B cell (primary cell): ENCODE measurements around the gene DMRT1. TPM values are rescaled to one million over a fixed set of nuclear protein-coding genes. Genes with fewer than 3 reads are reported as not detected.

ENCODE experiments used
- ATAC-seq: fragments of 200-7000 bp; cut with Tn5 transposase; one replicate; pipeline ENCODE4 v1.10.0; 2021; ENCODE audit warnings: low read depth, mild to moderate bottlenecking, moderate number of reproducible peaks, moderate library complexity
- CTCF ChIA-PET: fragments of 350-600 bp; sonication (Branson Sonifier 250); formaldehyde crosslinking; loops from one replicate; lab custom pipeline; 2021; ENCODE audit warnings: antibody characterized with exemption, inconsistent platforms; lab: Charles Lee
- POLR2A ChIA-PET: fragments of 350-600 bp; sonication (Branson Sonifier 250); formaldehyde crosslinking; loops from one replicate; lab custom pipeline; 2021; ENCODE audit warnings: antibody characterized with exemption; lab: Charles Lee
- DNase-seq: peaks from one replicate; pipeline ENCODE4 v3.0.0; 2013
- H2AFZ ChIP-seq: 2 replicates; pipeline ENCODE4 v1.6.1; 2012; ENCODE audit warnings: mild to moderate bottlenecking, low read depth, low read length; ENCODE audit not compliant: insufficient read depth, poor library complexity, severe bottlenecking
- H3K27ac ChIP-seq, 2 donors: 1 replicate in 1 of 2; 2 replicates in 1 of 2; pipeline ENCODE4 v1.5.1; 2012 to 2013; ENCODE audit warnings: low read length in 2 of 2, mild to moderate bottlenecking in 2 of 2, moderate library complexity in 1 of 2
- H3K27me3 ChIP-seq, 4 experiments: fragments of 200-600 bp in 1 of 4; sonication (generic) in 1 of 4; replicated peaks in 1 of 4; 1 replicate in 2 of 4; 2 replicates in 2 of 4; pipeline versions ENCODE4 v1.6.1 to v1.7.0; 2013 to 2016; ENCODE audit warnings: low read length in 3 of 4, mild to moderate bottlenecking in 2 of 4, mixed read lengths in 1 of 4, moderate library complexity in 1 of 4; ENCODE audit not compliant: insufficient read depth in 4 of 4, control insufficient read depth in 3 of 4; ENCODE audit errors: control extremely low read depth in 1 of 4
- H3K36me3 ChIP-seq, 2 experiments: replicated peaks in 1 of 2; 1 replicate in 1 of 2; 2 replicates in 1 of 2; pipeline versions ENCODE4 v1.6.1 to v1.7.1; 2013; ENCODE audit warnings: low read length in 1 of 2; ENCODE audit not compliant: insufficient read depth in 2 of 2, control insufficient read depth in 1 of 2; ENCODE audit errors: control extremely low read depth in 1 of 2, extremely low read depth in 1 of 2
- H3K4me1 ChIP-seq, 2 donors: fragments of 200-600 bp in 1 of 2; sonication (generic) in 1 of 2; 1 replicate in 1 of 2; 2 replicates in 1 of 2; pipeline versions ENCODE4 v1.5.1 to v1.6.1; 2013 to 2017; ENCODE audit warnings: low read length in 2 of 2; ENCODE audit not compliant: control insufficient read depth in 2 of 2, insufficient read depth in 2 of 2
- H3K4me2 ChIP-seq: replicated peaks from 2 replicates; pipeline ENCODE3; 2012; ENCODE audit warnings: mild to moderate bottlenecking, low read depth, low read length; ENCODE audit not compliant: poor library complexity, severe bottlenecking
- H3K4me3 ChIP-seq, 5 experiments: fragments of 200-600 bp in 1 of 5; sonication (generic) in 1 of 5; 1 replicate in 3 of 5; 2 replicates in 2 of 5; pipeline versions ENCODE4 v1.5.1 to v1.7.0; 2011 to 2016; ENCODE audit warnings: low read length in 4 of 5, mild to moderate bottlenecking in 4 of 5, low read depth in 2 of 5, control low read depth in 1 of 5, moderate library complexity in 1 of 5; ENCODE audit not compliant: insufficient read depth in 1 of 5; ENCODE audit errors: control extremely low read depth in 1 of 5, extremely low read depth in 1 of 5
- H3K79me2 ChIP-seq: fragments of 200-600 bp; sonication (generic); one replicate; pipeline ENCODE4 v1.6.0; 2016; ENCODE audit warnings: low read length; ENCODE audit not compliant: control insufficient read depth, insufficient read depth
- H3K9ac ChIP-seq: fragments of 200-600 bp; sonication (generic); 2 replicates; pipeline ENCODE4 v1.6.1; 2017; ENCODE audit warnings: mild to moderate bottlenecking, low read length, moderate library complexity
- H3K9me3 ChIP-seq, 3 donors: one replicate each; pipeline versions ENCODE4 v1.6.1 to v1.7.1; 2013; ENCODE audit warnings: low read length in 2 of 3; ENCODE audit not compliant: control insufficient read depth in 2 of 3, insufficient read depth in 1 of 3; ENCODE audit errors: control extremely low read depth in 1 of 3
- H4K20me1 ChIP-seq: 2 replicates; pipeline ENCODE4 v1.6.0; 2012; ENCODE audit warnings: mild to moderate bottlenecking, low read length; ENCODE audit not compliant: insufficient read depth, control insufficient read depth, poor library complexity, severe bottlenecking
- H3K27ac Mint-ChIP-seq: one replicate; pipeline ENCODE4 v1.8.0; 2021; ENCODE audit warnings: mixed read lengths
- H3K27me3 Mint-ChIP-seq: one replicate; pipeline ENCODE4 v1.8.0; 2021; ENCODE audit warnings: mixed read lengths
- H3K4me1 Mint-ChIP-seq: one replicate; pipeline ENCODE4 v1.8.0; 2021; ENCODE audit warnings: mixed read lengths
- H3K4me3 Mint-ChIP-seq: one replicate; pipeline ENCODE4 v1.8.0; 2021; ENCODE audit warnings: mixed read lengths
- H3K9me3 Mint-ChIP-seq: one replicate; pipeline ENCODE4 v1.8.0; 2022; ENCODE audit warnings: mixed read lengths; ENCODE audit not compliant: insufficient read depth
- EZH2 ChIP-seq: IDR thresholded peaks from 2 replicates; pipeline ENCODE4 v1.6.1; 2012; ENCODE audit warnings: borderline replicate concordance, low read depth, mild to moderate bottlenecking, moderate library complexity, low read length; ENCODE audit not compliant: insufficient read depth, poor library complexity, severe bottlenecking
- WGBS: methylation state at CpG from one replicate; pipeline ENCODE4 v1.1.5; 2013; ENCODE audit warnings: missing lambda C conversion rate; ENCODE audit not compliant: insufficient coverage; 5-methylcytosine and 5-hydroxymethylcytosine counted together
- intact Hi-C: fragments of 100-400 bp; cut with micrococcal nuclease; formaldehyde crosslinking; loops from one replicate; pipeline ENCODE4 v1.10.0; 2022
- polyA plus RNA-seq: library from polyadenylated mRNA; depleted of rRNA; stranded (reverse); fragments of >200 nt; gene quantifications from 2 replicates; pipeline ENCODE4 v1.2.3, GENCODE V29; 2012
- total RNA-seq, 2 donors: library from RNA; stranded (reverse); fragments of 120-200 nt in 1 of 2; gene quantifications; 1 replicate in 1 of 2; 2 replicates in 1 of 2; pipeline versions ENCODE4 v1.2.3 to v1.2.4, GENCODE V29; 2013 to 2022
- TF ChIP-seq, protein P1 (sequence below): fragments of 200-600 bp; IDR thresholded peaks from one replicate; pipeline ENCODE4 v1.8.0; 2022; ENCODE audit warnings: antibody characterized with exemption, mild to moderate bottlenecking

Gene DMRT1
- total and polyA plus RNA-seq, 2 donors (not counting 1 experiment from before 2014, with no cell fraction given): not detected

DNA sequence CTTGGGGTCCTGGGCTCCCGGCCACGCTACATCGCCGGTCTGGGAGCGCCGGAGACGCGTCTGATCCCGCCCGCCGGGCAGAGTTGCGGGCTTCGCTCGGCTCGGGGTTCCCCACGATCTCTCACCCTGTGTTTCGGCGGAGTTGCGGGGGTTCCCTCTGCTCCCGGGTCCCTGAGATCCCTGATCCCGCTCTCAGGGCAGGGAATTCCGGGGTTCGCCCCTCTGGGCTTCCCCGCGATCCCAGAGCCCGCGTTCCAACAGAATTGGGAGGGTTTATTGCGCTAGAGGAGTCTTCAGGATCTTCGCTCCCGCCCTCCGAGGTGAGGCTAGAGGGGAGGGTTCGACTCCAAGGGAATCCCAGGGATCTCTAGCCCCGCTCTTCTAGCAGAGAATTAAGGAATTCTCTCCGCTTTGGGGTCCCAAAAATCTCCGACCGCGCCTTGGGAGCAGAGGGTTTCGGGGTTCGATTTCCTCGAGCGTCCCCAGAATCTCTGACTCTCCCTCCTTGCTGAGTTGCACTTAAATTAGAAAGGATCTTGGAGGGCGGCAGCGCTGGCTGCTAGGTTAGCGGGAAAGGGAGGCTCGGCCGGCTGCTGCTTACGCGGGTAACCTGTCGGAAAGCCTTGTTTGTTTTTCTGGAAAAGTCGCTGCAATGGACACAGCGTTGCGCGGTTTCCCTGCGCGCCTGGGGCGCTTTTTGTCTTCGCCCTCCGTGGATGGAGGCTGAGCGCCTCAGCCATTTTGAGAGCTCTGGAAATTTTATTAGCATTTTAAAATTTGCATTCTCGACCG is 1.3 kb downstream of the DMRT1 start:
- no peaks in the 10 kb centered on the region for H3K9me3 Mint-ChIP-seq
- DNase-seq (no peak), ATAC-seq (no peak)
- H2AFZ ChIP-seq: no peak overlapping the region
- peaks cover 4% of the 10 kb centered on the region for H3K4me1 Mint-ChIP-seq
- H3K9ac ChIP-seq: no peak overlapping the region
- TF ChIP-seq EZH2: no peak
- TF ChIP-seq, protein P1, sequence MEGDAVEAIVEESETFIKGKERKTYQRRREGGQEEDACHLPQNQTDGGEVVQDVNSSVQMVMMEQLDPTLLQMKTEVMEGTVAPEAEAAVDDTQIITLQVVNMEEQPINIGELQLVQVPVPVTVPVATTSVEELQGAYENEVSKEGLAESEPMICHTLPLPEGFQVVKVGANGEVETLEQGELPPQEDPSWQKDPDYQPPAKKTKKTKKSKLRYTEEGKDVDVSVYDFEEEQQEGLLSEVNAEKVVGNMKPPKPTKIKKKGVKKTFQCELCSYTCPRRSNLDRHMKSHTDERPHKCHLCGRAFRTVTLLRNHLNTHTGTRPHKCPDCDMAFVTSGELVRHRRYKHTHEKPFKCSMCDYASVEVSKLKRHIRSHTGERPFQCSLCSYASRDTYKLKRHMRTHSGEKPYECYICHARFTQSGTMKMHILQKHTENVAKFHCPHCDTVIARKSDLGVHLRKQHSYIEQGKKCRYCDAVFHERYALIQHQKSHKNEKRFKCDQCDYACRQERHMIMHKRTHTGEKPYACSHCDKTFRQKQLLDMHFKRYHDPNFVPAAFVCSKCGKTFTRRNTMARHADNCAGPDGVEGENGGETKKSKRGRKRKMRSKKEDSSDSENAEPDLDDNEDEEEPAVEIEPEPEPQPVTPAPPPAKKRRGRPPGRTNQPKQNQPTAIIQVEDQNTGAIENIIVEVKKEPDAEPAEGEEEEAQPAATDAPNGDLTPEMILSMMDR: no peak
- H3K4me1 ChIP-seq: peaks cover 3 to 18% of the 10 kb centered on the region in 2 donors
- no peak overlapping the region for H3K27ac ChIP-seq
- no peak overlapping the region for H3K4me2 ChIP-seq
- no peaks in the 10 kb centered on the region for H3K36me3 ChIP-seq
- no peak overlapping the region for H3K27ac Mint-ChIP-seq
- no peak overlapping the region for H3K4me3 ChIP-seq
- intact Hi-C loops: no loop called here
- CTCF ChIA-PET: no interaction called here
- peaks cover 56% of the 10 kb centered on the region for H3K27me3 Mint-ChIP-seq
- no peak overlapping the region for H3K4me3 Mint-ChIP-seq
- peaks cover 0 to 18% (median 4%) of the 10 kb centered on the region in 3 donors for H3K9me3 ChIP-seq
- no peaks in the 10 kb centered on the region for H4K20me1 ChIP-seq
- POLR2A ChIA-PET: no interaction called here
- H3K79me2 ChIP-seq: no peaks in the 10 kb centered on the region
- H3K27me3 ChIP-seq: peaks cover 0 to 51% (median 34%) of the 10 kb centered on the region in 4 experiments
- WGBS: 18% methylated on average over 53 of the region's 61 CpGs

DNA sequence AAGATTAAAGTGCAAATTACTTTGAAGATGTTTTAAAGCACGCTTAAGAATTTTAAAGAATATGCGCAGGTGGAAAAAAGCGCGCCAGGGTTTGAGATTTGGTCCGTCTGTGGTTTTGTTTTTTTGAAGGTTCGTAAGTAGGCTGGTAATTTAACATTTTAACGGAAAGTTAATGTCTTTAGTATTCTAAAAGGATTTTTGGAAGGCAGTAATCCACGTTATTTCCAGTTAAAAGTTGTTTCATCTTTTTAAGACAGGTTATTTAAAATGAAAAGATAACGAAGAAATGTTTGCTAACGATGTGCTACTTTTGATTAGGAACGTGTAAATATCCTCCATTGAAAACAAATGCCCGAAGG is 1.9 kb downstream of the DMRT1 start:
- Histone ChIP-seq H3K4me1 (peaks cover 3 to 18% of the 10 kb centered on the region in 2 donors), H3K36me3 (no peaks in the 10 kb centered on the region), H3K9ac (no peak overlapping the region), H4K20me1 (no peaks in the 10 kb centered on the region), H2AFZ (no peak overlapping the region), H3K9me3 (peaks cover 0 to 18% (median 4%) of the 10 kb centered on the region in 3 donors), H3K4me3 (no peak overlapping the region), H3K79me2 (no peaks in the 10 kb centered on the region), H3K27me3 (peaks cover 0 to 54% (median 37%) of the 10 kb centered on the region in 4 experiments), H3K4me2 (no peak overlapping the region), H3K27ac (no peak overlapping the region)
- DNase-seq (no peak), ATAC-seq (no peak)
- POLR2A ChIA-PET: no interaction called here
- H3K27me3 Mint-ChIP-seq: peaks cover 55% of the 10 kb centered on the region
- WGBS: 25% methylated on average over 7 of the region's 12 CpGs
- H3K4me1 Mint-ChIP-seq: peaks cover 4% of the 10 kb centered on the region
- no peak overlapping the region for H3K4me3 Mint-ChIP-seq
- H3K27ac Mint-ChIP-seq: no peak overlapping the region
- CTCF ChIA-PET: no interaction called here
- H3K9me3 Mint-ChIP-seq: no peaks in the 10 kb centered on the region
- TF ChIP-seq, protein P1: no peak
- TF ChIP-seq EZH2: no peak
- intact Hi-C loops: no loop called here
